Measurements from ENCODE around the gene SNAPC5. TPM values are rescaled to one million over a fixed set of nuclear protein-coding genes. Genes with fewer than 3 reads are reported as not detected.

The SNAPC5 gene
- total and polyA plus RNA-seq, 2 of the 8 experiments (the other 6 are each of a cell fraction or from before 2014, with no cell fraction given), result 18.7 to 23.1 TPM

DNA sequence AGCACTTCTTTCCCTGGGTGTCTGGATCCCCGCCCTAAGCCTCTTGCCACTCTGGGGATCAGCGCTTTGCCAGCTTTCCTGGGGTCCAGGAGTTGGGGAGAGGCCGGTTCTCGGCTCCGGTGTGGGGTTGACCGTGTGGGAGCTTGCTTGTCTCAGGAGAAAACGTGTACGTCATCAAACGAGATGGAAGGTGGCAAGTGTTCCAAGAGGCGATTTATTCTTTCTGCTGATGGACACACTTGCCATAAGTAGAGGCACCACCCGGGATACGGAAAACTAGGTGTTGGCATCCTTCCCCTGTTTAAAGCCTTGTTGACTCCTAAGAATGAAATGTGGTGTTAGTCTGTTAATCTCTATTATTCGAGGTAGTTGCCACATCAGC, 7.9 kb upstream of the SNAPC5 start:
- Histone ChIP-seq H2BK15ac (ENCODE audit: low read length) (no peak overlapping the region), H3K4me2 (ENCODE audit: insufficient read depth in 1 of 2, low read depth in 2 of 2, low read length in 2 of 2) (peak overlapping the region; percentile 85 to 93), H3K27me3 (replicated peaks in 1 of 4; ENCODE audit: control insufficient read depth in 3 of 4, extremely low read depth in 1 of 4, insufficient read depth in 3 of 4, low read length in 3 of 4) (no peaks in the 10 kb centered on the region), H3K56ac (replicated peaks; ENCODE audit: insufficient read length, low read depth, low read length) (no peak overlapping the region), H3K36me3 (ENCODE audit: control insufficient read depth in 2 of 4, insufficient read depth in 4 of 4, low read length in 3 of 4) (peaks cover 22 to 40% (median 29%) of the 10 kb centered on the region in 4 experiments), H4K20me1 (replicated peaks in 1 of 2; ENCODE audit: control insufficient read depth in 1 of 2, insufficient read depth in 2 of 2, low read length in 2 of 2) (peaks cover 0 to 4% of the 10 kb centered on the region in 2 experiments), H3K4me1 (replicated peaks in 1 of 4; ENCODE audit: control insufficient read depth in 3 of 4, insufficient read depth in 4 of 4, low read length in 3 of 4) (peaks cover 0 to 6% (median 5%) of the 10 kb centered on the region in 4 experiments; a peak in 4 of 7 replicates), H2AFZ (ENCODE audit: low read length) (peak overlapping the region; percentile 36; the same call in 1 of the 2 replicates), H3K23ac (ENCODE audit: insufficient read length) (no peak overlapping the region), H4K8ac (ENCODE audit: extremely low read depth, insufficient read depth, low read length) (peak overlapping the region; percentile 60; the same call in 1 of the 2 replicates), H3K4ac (replicated peaks; ENCODE audit: insufficient read length, low read depth, low read length) (no peak overlapping the region), H2BK20ac (ENCODE audit: low read length) (no peak overlapping the region), H3K9ac (replicated peaks in 1 of 4; ENCODE audit: extremely low read depth in 1 of 4, low read depth in 3 of 4, low read length in 3 of 4) (peak overlapping the region; percentile 74 to 98 (median 84)), H4K5ac (ENCODE audit: insufficient read length, low read depth, low read length) (peak overlapping the region; percentile 59), H3K14ac (ENCODE audit: insufficient read length) (no peak overlapping the region), H2AK5ac (ENCODE audit: low read depth, low read length) (no peak overlapping the region), H3K79me1 (ENCODE audit: low read depth, low read length) (peaks cover 4% of the 10 kb centered on the region), H3K9me3 (ENCODE audit: insufficient read depth in 2 of 2, low read depth in 1 of 2, low read length in 1 of 2) (no peaks in the 10 kb centered on the region), H3K23me2 (ENCODE audit: low read depth, low read length) (peaks cover 12% of the 10 kb centered on the region), H3K18ac (ENCODE audit: extremely low read depth, low read length) (peak overlapping the region; percentile 86; the same call in 1 of the 2 replicates), H3K4me3 (ENCODE audit: extremely low read depth in 1 of 4, insufficient read depth in 2 of 4, low read depth in 3 of 4, low read length in 4 of 4) (peak overlapping the region; percentile 95 to 100 (median 99)), H3K79me2 (ENCODE audit: control insufficient read depth in 1 of 2, insufficient read depth in 2 of 2, low read length in 2 of 2) (peaks cover 20 to 69% of the 10 kb centered on the region in 2 experiments), H3K27ac (ENCODE audit: low read depth, low read length) (peak overlapping the region; percentile 93), H4K91ac (replicated peaks; ENCODE audit: insufficient read length, low read length) (no peak overlapping the region), H2BK12ac (ENCODE audit: low read depth, low read length) (no peak overlapping the region), H2BK120ac (replicated peaks; ENCODE audit: low read depth, low read length) (no peak overlapping the region), H2BK5ac (ENCODE audit: low read depth, low read length) (peak overlapping the region; percentile 76; the same call in 1 of the 2 replicates)
- 1% methylated on average over 13 of the region's 13 CpGs; no CpG with 5 or more reads in 1 of the 2 experiments for WGBS, 2 experiments (ENCODE audit: extremely low coverage in 1 of 2, insufficient coverage in 1 of 2, insufficient read length in 1 of 2, insufficient replicate concordance in 2 of 2, low coverage in 1 of 2, low lambda C conversion rate in 2 of 2, missing lambda C conversion rate in 1 of 2)
- TF ChIP-seq SIN3A (conservative IDR thresholded peaks at IDR 0.05 in 1 of 2, IDR thresholded peaks at IDR 0.05 in 1 of 2; ENCODE audit: low read depth in 1 of 2, low read length in 2 of 2) (0 out of 4 replicates have a peak, but pooled peaks of 1 of the 2 experiments have one; percentile 2), CTCF (IDR thresholded peaks at IDR 0.05; ENCODE audit: control extremely low read depth in 1 of 3, insufficient read depth in 1 of 3, low read depth in 1 of 3, low read length in 3 of 3) (no peak), CHD1 (IDR thresholded peaks at IDR 0.05; ENCODE audit: low read depth, low read length) (no peak), PHF8 (conservative IDR thresholded peaks at IDR 0.05; ENCODE audit: low read depth, low read length) (peak; percentile 71; the same call in 1 of the 2 replicates), POLR2AphosphoS5 (IDR thresholded peaks at IDR 0.05; ENCODE audit: low read depth, low read length) (0 out of 2 replicates have a peak, but pooled peaks have one; percentile 6), SAP30 (IDR thresholded peaks at IDR 0.05; ENCODE audit: insufficient read depth, insufficient replicate concordance, low read length) (peak; percentile 22), TAF7 (optimal IDR thresholded peaks at IDR 0.05; ENCODE audit: borderline replicate concordance, low read depth, low read length) (no peak)
- no peak for DNase-seq (ENCODE audit: low read depth in 1 of 2, low spot score in 2 of 2)
- FAIRE-seq, result no peak
- ChIA-PET CTCF (ENCODE audit: partially characterized antibody) (interaction anchor here (1.0 to 2.0 kb wide), 3 partner anchors 12 to 347 kb away, joined by 3 to 5 read pairs (median 5); no protein-coding TSS in a partner anchor), POLR2A (ENCODE audit: partially characterized antibody) (interaction anchor here (0.5 to 4.7 kb wide), 48 partner anchors 7 to 868 kb away, joined by 3 to 52 read pairs (median 4); partner anchors contain the start of genes LCTL, MAP2K1, MEGF11 and RAB11A)
